ENCODE results near the gene HOXA11.

GRCh38 chr7:27160546-27161213 is 24.4 kb downstream of the HOXA11 start:
- TF ChIP-seq ARNTL (CRISPR knock-in tag; IDR thresholded peaks at IDR 0.05; ENCODE audit: borderline replicate concordance, low read depth) (no peak), CREB5 (CRISPR knock-in tag; IDR thresholded peaks at IDR 0.05; ENCODE audit: low read depth) (no peak), OSR1 (CRISPR knock-in tag; IDR thresholded peaks at IDR 0.05) (no peak), ZFP30 (CRISPR knock-in tag; IDR thresholded peaks at IDR 0.05) (no peak), SNAI2 (CRISPR knock-in tag; IDR thresholded peaks at IDR 0.05) (no peak), PATZ1 (CRISPR knock-in tag; IDR thresholded peaks at IDR 0.05; ENCODE audit: borderline replicate concordance) (no peak), CSDC2 (CRISPR knock-in tag; IDR thresholded peaks at IDR 0.05) (no peak)

Data from SK-N-SH treated with all-trans-retinoic acid at 6 μM for 48 hours (cell line).